Osteoblast (primary cell): ENCODE results near the gene ACACB. TPM values are rescaled to one million over a fixed set of nuclear protein-coding genes. Genes with fewer than 3 reads are reported as not detected.

Source experiments
- DNase-seq: peaks from one replicate; pipeline ENCODE4 v3.0.0; 2011; ENCODE audit warnings: low spot score, mixed read lengths; ENCODE audit not compliant: insufficient read length; ENCODE audit errors: missing footprints
- H2AFZ ChIP-seq: 2 replicates; pipeline ENCODE4 v1.6.0; 2011; ENCODE audit warnings: mild to moderate bottlenecking, low read length
- H3K27ac ChIP-seq: 2 replicates; pipeline ENCODE4 v1.5.1; 2011; ENCODE audit warnings: mild to moderate bottlenecking, low read depth, low read length, moderate library complexity
- H3K27me3 ChIP-seq: 2 replicates; pipeline ENCODE4 v1.6.0; 2012; ENCODE audit warnings: mild to moderate bottlenecking, control low read depth, inconsistent platforms, low read length, moderate library complexity; ENCODE audit not compliant: insufficient read depth
- H3K36me3 ChIP-seq: 2 replicates; pipeline ENCODE4 v1.5.1; 2011; ENCODE audit warnings: mild to moderate bottlenecking, low read length, control low read depth, moderate library complexity; ENCODE audit not compliant: insufficient read depth
- H3K4me1 ChIP-seq: 2 replicates; pipeline ENCODE4 v1.5.1; 2011; ENCODE audit warnings: mild to moderate bottlenecking, low read length, control low read depth, moderate library complexity; ENCODE audit not compliant: insufficient read depth
- H3K4me2 ChIP-seq: 2 replicates; pipeline ENCODE4 v1.6.0; 2011; ENCODE audit warnings: mild to moderate bottlenecking, low read length; ENCODE audit not compliant: insufficient read depth
- H3K4me3 ChIP-seq: fragments of 200-600 bp; sonication (generic); 3 replicates; pipeline ENCODE4 v1.5.1; 2012; ENCODE audit warnings: mild to moderate bottlenecking, low read length, inconsistent platforms; ENCODE audit not compliant: insufficient read depth
- H3K79me2 ChIP-seq: 2 replicates; pipeline ENCODE4 v1.6.0; 2012; ENCODE audit warnings: mild to moderate bottlenecking, low read length, control low read depth, inconsistent platforms; ENCODE audit not compliant: insufficient read depth
- H3K9me3 ChIP-seq: 2 replicates; pipeline ENCODE4 v1.5.1; 2011; ENCODE audit warnings: low read depth, low read length, control low read depth
- H4K20me1 ChIP-seq: 2 replicates; pipeline ENCODE4 v1.6.0; 2012; ENCODE audit warnings: mild to moderate bottlenecking, low read length, control low read depth; ENCODE audit not compliant: insufficient read depth
- CTCF ChIP-seq: IDR thresholded peaks from 2 replicates; pipeline ENCODE4 v1.5.1; 2011; ENCODE audit warnings: mild to moderate bottlenecking, low read depth, low read length, moderate library complexity; ENCODE audit errors: extremely low read depth
- total RNA-seq: library from RNA; depleted of rRNA; stranded (reverse); fragments of >200 nt; gene quantifications from 2 replicates; pipeline ENCODE4 v1.2.3, GENCODE V29; 2012

ACACB gene
- total RNA-seq, 1 donor: 13.8 TPM

- peak; percentile 49 for DNase-seq
- H2AFZ ChIP-seq: no peak overlapping the region
- no peaks in the 10 kb centered on the region for H3K36me3 ChIP-seq
- H4K20me1 ChIP-seq: no peaks in the 10 kb centered on the region
- H3K79me2 ChIP-seq: no peaks in the 10 kb centered on the region
- no peak overlapping the region for H3K4me3 ChIP-seq
- no peak overlapping the region for H3K27ac ChIP-seq
- no peaks in the 10 kb centered on the region for H3K4me1 ChIP-seq
- H3K4me2 ChIP-seq: no peak overlapping the region
- H3K27me3 ChIP-seq: no peaks in the 10 kb centered on the region
- no peaks in the 10 kb centered on the region for H3K9me3 ChIP-seq
- TF ChIP-seq CTCF: no peak
Measured at GRCh38 chr12:109266106-109266879, 149.9 kb downstream of the ACACB start.

- Histone ChIP-seq H3K36me3 (no peaks in the 10 kb centered on the region), H3K4me1 (no peaks in the 10 kb centered on the region), H3K4me3 (no peak overlapping the region), H3K27ac (no peak overlapping the region), H3K27me3 (no peaks in the 10 kb centered on the region), H4K20me1 (no peaks in the 10 kb centered on the region), H3K9me3 (no peaks in the 10 kb centered on the region), H3K79me2 (no peaks in the 10 kb centered on the region), H2AFZ (no peak overlapping the region), H3K4me2 (no peak overlapping the region)
- peak; percentile 39 for DNase-seq
- TF ChIP-seq CTCF: no peak
Measured at GRCh38 chr12:109267361-109267760, 151.0 kb downstream of the ACACB start.

GRCh38 chr12:109268896-109269295 lies 152.5 kb downstream of the ACACB start:
- no peaks in the 10 kb centered on the region for H4K20me1 ChIP-seq
- no peak overlapping the region for H3K4me2 ChIP-seq
- H3K4me1 ChIP-seq: no peaks in the 10 kb centered on the region
- no peaks in the 10 kb centered on the region for H3K27me3 ChIP-seq
- H3K9me3 ChIP-seq: no peaks in the 10 kb centered on the region
- no peak overlapping the region for H3K27ac ChIP-seq
- H3K36me3 ChIP-seq: no peaks in the 10 kb centered on the region
- no peak overlapping the region for H3K4me3 ChIP-seq
- DNase-seq: no peak
- H2AFZ ChIP-seq: no peak overlapping the region
- H3K79me2 ChIP-seq: no peaks in the 10 kb centered on the region
- no peak for TF ChIP-seq CTCF

- Histone ChIP-seq H3K79me2 (no peaks in the 10 kb centered on the region), H2AFZ (no peak overlapping the region), H3K27ac (no peak overlapping the region), H3K36me3 (no peaks in the 10 kb centered on the region), H3K4me2 (no peak overlapping the region), H3K4me3 (no peak overlapping the region), H3K27me3 (no peaks in the 10 kb centered on the region), H3K9me3 (no peaks in the 10 kb centered on the region), H3K4me1 (no peaks in the 10 kb centered on the region), H4K20me1 (no peaks in the 10 kb centered on the region)
- peak; percentile 62 for DNase-seq
- no peak for TF ChIP-seq CTCF
Measured at GRCh38 chr12:109269428-109269827, 153.0 kb downstream of the ACACB start.
